Trophoblast cell (in vitro differentiated cells and primary cell): ENCODE measurements around the gene JARID2.
A peak's percentile ranks its signal among the peaks of the same experiment; 100 is the strongest.

ENCODE experiments used
- DNase-seq, 2 donors: peaks; one replicate each; pipeline ENCODE4 v3.0.0-alpha.2; 2016
- H2AFZ ChIP-seq: 2 replicates; pipeline ENCODE4 v1.6.1; 2013; ENCODE audit warnings: low read length, moderate library complexity, mild to moderate bottlenecking; ENCODE audit not compliant: insufficient read depth, poor library complexity
- H2AK5ac ChIP-seq: 2 replicates; pipeline ENCODE4 v1.6.1; 2013; ENCODE audit warnings: mild to moderate bottlenecking, low read length
- H2BK120ac ChIP-seq: 2 replicates; pipeline ENCODE4 v1.6.1; 2013; ENCODE audit warnings: low read length, mild to moderate bottlenecking, moderate library complexity; ENCODE audit not compliant: insufficient read depth, poor library complexity
- H2BK12ac ChIP-seq: 2 replicates; pipeline ENCODE4 v1.6.1; 2013; ENCODE audit warnings: mild to moderate bottlenecking, low read length, moderate library complexity
- H2BK5ac ChIP-seq: 2 replicates; pipeline ENCODE4 v1.6.1; 2013; ENCODE audit warnings: low read length, low read depth, moderate library complexity, mild to moderate bottlenecking; ENCODE audit not compliant: poor library complexity
- H3K14ac ChIP-seq: 2 replicates; pipeline ENCODE4 v1.6.1; 2013; ENCODE audit warnings: mild to moderate bottlenecking, low read length
- H3K18ac ChIP-seq: 2 replicates; pipeline ENCODE4 v1.6.1; 2013; ENCODE audit warnings: mild to moderate bottlenecking, low read length
- H3K23ac ChIP-seq: 2 replicates; pipeline ENCODE4 v1.6.1; 2013; ENCODE audit warnings: low read length
- H3K27ac ChIP-seq: 2 replicates; pipeline ENCODE4 v1.5.1; 2013; ENCODE audit warnings: low read depth, mild to moderate bottlenecking, inconsistent platforms, low read length, moderate library complexity
- H3K27me3 ChIP-seq: 2 replicates; pipeline ENCODE4 v1.6.1; 2013; ENCODE audit warnings: inconsistent platforms, mild to moderate bottlenecking, low read length, moderate library complexity; ENCODE audit not compliant: insufficient read depth
- H3K36me3 ChIP-seq, 2 experiments: 1 replicate in 1 of 2; 2 replicates in 1 of 2; pipeline ENCODE4 v1.6.1; 2013; ENCODE audit warnings: low read length in 2 of 2, mild to moderate bottlenecking in 2 of 2, moderate library complexity in 1 of 2; ENCODE audit not compliant: insufficient read depth in 2 of 2, control insufficient read depth in 1 of 2
- H3K4ac ChIP-seq: 2 replicates; pipeline ENCODE4 v1.6.1; 2013; ENCODE audit warnings: low read depth, mild to moderate bottlenecking, low read length, moderate library complexity
- H3K4me1 ChIP-seq, 2 experiments: 1 replicate in 1 of 2; 2 replicates in 1 of 2; pipeline ENCODE4 v1.6.1; 2013; ENCODE audit warnings: low read length in 2 of 2, mild to moderate bottlenecking in 2 of 2, moderate library complexity in 1 of 2; ENCODE audit not compliant: insufficient read depth in 2 of 2, control insufficient read depth in 1 of 2
- H3K4me2 ChIP-seq: 2 replicates; pipeline ENCODE4 v1.6.1; 2013; ENCODE audit warnings: inconsistent platforms, mild to moderate bottlenecking, low read length, moderate library complexity
- H3K4me3 ChIP-seq: 2 replicates; pipeline ENCODE4 v1.5.1; 2013; ENCODE audit warnings: mild to moderate bottlenecking, low read depth, low read length, inconsistent platforms
- H3K79me1 ChIP-seq: one replicate; pipeline ENCODE4 v1.6.1; 2013; ENCODE audit warnings: low read length
- H3K79me2 ChIP-seq: 2 replicates; pipeline ENCODE4 v1.6.1; 2013; ENCODE audit warnings: low read length, mild to moderate bottlenecking; ENCODE audit not compliant: control insufficient read depth, insufficient read depth, poor library complexity
- H3K9ac ChIP-seq: 2 replicates; pipeline ENCODE4 v1.6.1; 2013; ENCODE audit warnings: mild to moderate bottlenecking, low read length
- H3K9me3 ChIP-seq: 2 replicates; pipeline ENCODE4 v1.6.1; 2013; ENCODE audit warnings: low read depth, mild to moderate bottlenecking, control low read depth, inconsistent platforms, low read length; ENCODE audit not compliant: insufficient read depth
- H4K12ac ChIP-seq: 2 replicates; pipeline ENCODE4 v1.6.1; 2013; ENCODE audit warnings: low read depth, mild to moderate bottlenecking, low read length, moderate library complexity
- H4K8ac ChIP-seq: 2 replicates; pipeline ENCODE4 v1.6.1; 2013; ENCODE audit warnings: low read depth, mild to moderate bottlenecking, low read length, moderate library complexity
- H4K91ac ChIP-seq: one replicate; pipeline ENCODE4 v1.6.1; 2013; ENCODE audit warnings: low read depth, mild to moderate bottlenecking, low read length, moderate library complexity
- WGBS: extraction: QIAGEN DNeasy Blood & Tissue Kit; methylation state at CpG from one replicate; pipeline ENCODE4 v1.1.7; 2013; ENCODE audit warnings: missing lambda C conversion rate; ENCODE audit not compliant: insufficient read length, insufficient coverage; ENCODE audit errors: extremely low coverage; 5-methylcytosine and 5-hydroxymethylcytosine counted together

Gene JARID2

DNA sequence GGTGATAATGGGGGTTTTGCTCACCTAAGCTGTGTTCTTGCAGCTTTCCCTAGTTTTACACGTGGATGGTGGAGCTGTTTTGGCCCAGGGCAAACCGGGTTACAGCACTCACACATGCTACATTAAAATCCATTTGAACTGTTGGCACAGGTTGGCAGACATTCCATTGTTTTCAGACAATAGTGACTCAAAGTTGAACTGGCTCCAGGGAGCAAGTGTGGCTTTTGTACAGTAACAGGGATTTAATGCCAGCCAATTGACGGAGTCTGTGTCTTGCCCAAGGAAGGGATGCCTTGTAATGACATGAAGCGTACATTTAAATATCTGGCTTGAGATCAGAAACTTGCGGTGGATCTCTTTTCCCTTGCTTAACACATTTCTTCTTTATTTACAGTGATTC is 233.9 kb downstream of the JARID2 start:
- Histone ChIP-seq H3K9ac (no peak overlapping the region), H2BK120ac (no peak overlapping the region), H2AFZ (no peak overlapping the region), H3K9me3 (no peaks in the 10 kb centered on the region), H3K23ac (no peak overlapping the region), H3K79me2 (no peaks in the 10 kb centered on the region), H4K8ac (no peak overlapping the region), H2BK12ac (no peak overlapping the region), H3K27ac (no peak overlapping the region), H3K27me3 (no peaks in the 10 kb centered on the region), H2BK5ac (no peak overlapping the region), H3K14ac (no peak overlapping the region), H2AK5ac (no peak overlapping the region), H3K4me1 (no peaks in the 10 kb centered on the region), H3K79me1 (no peaks in the 10 kb centered on the region), H3K18ac (no peak overlapping the region), H3K4me3 (no peak overlapping the region), H3K36me3 (peaks cover 3 to 4% of the 10 kb centered on the region in 2 experiments), H4K12ac (no peak overlapping the region), H3K4ac (peak overlapping the region; percentile 15), H4K91ac (no peak overlapping the region), H3K4me2 (no peak overlapping the region)
- no CpG with 5 or more reads among the region's 5 CpGs for WGBS
- DNase-seq: no peak

DNA sequence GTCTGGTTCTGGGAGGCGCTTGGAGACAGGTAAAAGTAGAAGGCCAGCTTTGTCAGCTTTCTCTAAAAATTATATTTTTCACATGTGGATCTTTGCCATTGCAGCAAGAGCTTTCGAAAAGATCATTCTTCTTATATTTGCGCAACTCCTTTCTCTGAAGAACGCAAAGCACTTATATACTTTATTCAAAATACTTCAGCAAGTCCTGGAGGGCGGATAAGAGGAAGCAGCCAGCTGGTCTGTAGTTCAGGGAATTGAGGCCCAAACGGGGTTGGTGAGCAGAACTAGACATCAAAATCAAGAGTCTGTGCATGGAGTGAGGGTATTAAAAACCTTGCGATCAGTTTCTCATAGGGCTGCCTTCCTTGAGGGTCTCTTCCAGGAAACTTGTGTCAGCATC is 234.7 kb downstream of the JARID2 start:
- Histone ChIP-seq H3K79me1 (no peaks in the 10 kb centered on the region), H2AFZ (no peak overlapping the region)
- WGBS: no CpG with 5 or more reads among the region's 7 CpGs

DNA sequence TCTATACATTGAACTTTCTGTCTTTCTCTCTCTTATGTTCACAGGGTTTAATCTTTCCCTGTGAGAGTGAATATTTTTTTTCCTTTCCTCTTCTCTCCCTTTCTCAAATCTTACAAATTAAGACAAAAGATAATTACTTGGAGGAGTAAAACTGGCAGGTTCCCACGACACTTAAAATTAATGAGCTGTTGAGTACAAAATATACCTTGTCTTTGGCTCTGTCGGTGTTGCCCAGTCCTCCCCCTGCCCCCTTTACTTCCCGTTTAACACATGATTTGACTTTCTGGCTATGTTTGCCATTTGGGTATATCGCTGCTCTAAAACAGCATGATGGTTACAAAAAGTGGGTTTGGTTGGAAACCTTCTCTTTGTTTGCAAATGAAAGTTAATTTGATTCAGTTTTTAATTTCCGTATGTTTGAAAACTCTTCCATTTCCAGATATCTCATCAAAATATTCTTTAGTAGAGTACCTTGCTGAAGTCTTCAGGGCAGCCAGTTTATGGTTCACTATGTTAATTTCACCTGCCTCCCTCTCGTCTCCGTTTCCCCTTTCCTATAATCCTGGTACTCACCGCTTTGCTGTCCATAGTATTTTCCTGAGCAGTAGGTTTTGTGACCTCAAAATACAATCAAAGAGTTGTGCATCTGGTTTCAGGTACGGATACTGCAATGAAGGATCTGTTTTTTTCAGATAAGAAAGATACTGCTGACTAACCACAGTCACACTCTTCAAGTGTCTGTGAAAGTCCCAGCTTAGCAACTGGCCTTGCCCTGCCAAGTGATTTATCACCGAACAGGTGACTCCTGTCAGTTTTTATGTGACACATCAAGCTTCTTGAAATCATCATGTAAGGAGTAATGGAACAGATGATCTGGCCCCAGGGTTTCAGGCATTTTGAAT is 235.8 kb downstream of the JARID2 start:
- no peak overlapping the region for H3K23ac ChIP-seq
- H3K14ac ChIP-seq: no peak overlapping the region
- no peaks in the 10 kb centered on the region for H3K27me3 ChIP-seq
- WGBS: no CpG with 5 or more reads among the region's 10 CpGs
- no peak overlapping the region for H2BK120ac ChIP-seq
- no peaks in the 10 kb centered on the region for H3K9me3 ChIP-seq
- no peak overlapping the region for H2AK5ac ChIP-seq
- H4K91ac ChIP-seq: no peak overlapping the region
- H3K4ac ChIP-seq: no peak overlapping the region
- H4K12ac ChIP-seq: no peak overlapping the region
- H3K79me2 ChIP-seq: no peaks in the 10 kb centered on the region
- H3K18ac ChIP-seq: no peak overlapping the region
- H3K9ac ChIP-seq: no peak overlapping the region
- H3K4me1 ChIP-seq: peaks cover 0 to 5% of the 10 kb centered on the region in 2 experiments
- no peak overlapping the region for H2BK12ac ChIP-seq
- H3K4me3 ChIP-seq: no peak overlapping the region
- no peak overlapping the region for H3K4me2 ChIP-seq
- no peaks in the 10 kb centered on the region for H3K36me3 ChIP-seq
- peaks cover 2% of the 10 kb centered on the region for H3K79me1 ChIP-seq
- H3K27ac ChIP-seq: no peak overlapping the region
- no peak overlapping the region for H2BK5ac ChIP-seq
- H4K8ac ChIP-seq: no peak overlapping the region
- H2AFZ ChIP-seq: no peak overlapping the region
- no peak for DNase-seq

More for the DNA sequence above, 234.7 kb downstream of the JARID2 start:
- no peak overlapping the region for H2AK5ac ChIP-seq
- H4K12ac ChIP-seq: no peak overlapping the region
- no peak overlapping the region for H3K4me2 ChIP-seq
- no peak overlapping the region for H2BK12ac ChIP-seq
- H3K23ac ChIP-seq: no peak overlapping the region
- H3K27ac ChIP-seq: no peak overlapping the region
- no peak overlapping the region for H3K18ac ChIP-seq
- no peak overlapping the region for H4K8ac ChIP-seq
- H3K14ac ChIP-seq: no peak overlapping the region
- no peak overlapping the region for H3K4me3 ChIP-seq
- H3K9me3 ChIP-seq: no peaks in the 10 kb centered on the region
- no peaks in the 10 kb centered on the region for H3K79me2 ChIP-seq
- H4K91ac ChIP-seq: no peak overlapping the region
- H2BK120ac ChIP-seq: no peak overlapping the region
- no peaks in the 10 kb centered on the region for H3K27me3 ChIP-seq
- H3K36me3 ChIP-seq: no peaks in the 10 kb centered on the region
- no peaks in the 10 kb centered on the region for H3K4me1 ChIP-seq
- DNase-seq: peak in 1 of 2 donors; percentile 13
- no peak overlapping the region for H3K9ac ChIP-seq
- no peak overlapping the region for H3K4ac ChIP-seq
- no peak overlapping the region for H2BK5ac ChIP-seq

DNA sequence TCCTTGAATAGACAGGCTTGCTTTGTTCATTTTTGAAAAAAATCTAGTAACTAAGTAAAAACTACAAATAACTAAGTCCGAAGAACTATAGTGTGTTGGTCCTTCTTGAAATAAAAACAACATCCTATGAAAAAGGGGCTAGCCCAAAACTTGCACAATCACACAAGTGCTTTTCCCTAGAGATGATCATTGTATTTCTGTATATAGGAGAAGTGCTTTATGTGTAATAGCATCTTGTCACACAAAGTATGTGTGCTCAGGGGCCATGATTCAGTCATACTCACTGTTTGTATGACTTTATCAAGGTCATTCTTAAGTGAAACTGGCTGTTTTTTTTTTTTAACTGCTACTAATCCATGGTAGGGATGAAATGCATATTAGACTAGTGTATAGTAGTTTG is 237.2 kb downstream of the JARID2 start:
- Histone ChIP-seq H3K79me1 (peaks cover 2% of the 10 kb centered on the region), H3K23ac (no peak overlapping the region)

More for the DNA sequence above, 237.2 kb downstream of the JARID2 start:
- Histone ChIP-seq H4K8ac (no peak overlapping the region), H3K27me3 (no peaks in the 10 kb centered on the region), H3K9ac (no peak overlapping the region), H3K18ac (no peak overlapping the region), H3K9me3 (no peaks in the 10 kb centered on the region), H3K4me1 (peaks cover 0 to 5% of the 10 kb centered on the region in 2 experiments), H3K27ac (no peak overlapping the region), H2BK12ac (no peak overlapping the region), H3K79me2 (no peaks in the 10 kb centered on the region), H2BK120ac (no peak overlapping the region), H3K4me2 (no peak overlapping the region), H3K36me3 (peaks cover 6 to 8% of the 10 kb centered on the region in 2 experiments), H4K12ac (no peak overlapping the region), H4K91ac (no peak overlapping the region), H3K4me3 (no peak overlapping the region), H2AK5ac (no peak overlapping the region), H3K14ac (no peak overlapping the region), H2BK5ac (no peak overlapping the region), H2AFZ (no peak overlapping the region), H3K4ac (no peak overlapping the region)
- DNase-seq: no peak
- WGBS: no CpG with 5 or more reads among the region's 1 CpG
